Skeletal muscle cell (primary cell): ENCODE measurements around the gene C20orf144.

ENCODE experiments used
- DNase-seq: peaks from one replicate; pipeline ENCODE4 v3.0.0-alpha.2; 2010; ENCODE audit warnings: low read depth
- H3K4me3 ChIP-seq: 2 replicates; pipeline ENCODE4 v1.5.1; 2011; ENCODE audit warnings: low read depth, mild to moderate bottlenecking, control low read depth, low read length, moderate library complexity

C20orf144 gene

GRCh38 chr20:33674294-33675135 lies 12.4 kb downstream of the C20orf144 start, which contains the start of gene NECAB3:
TSS of gene NECAB3 (minus strand) at chr20:33674428. CDS start at chr20:33674352, 76 bp downstream.
- DNase-seq: no peak
- peak within 1 kb of the TSS; percentile 71 for H3K4me3 ChIP-seq

GRCh38 chr20:33675136-33675959 lies 13.2 kb downstream of the C20orf144 start:
- DNase-seq: no peak
- peak overlapping the region; percentile 71 for H3K4me3 ChIP-seq

GRCh38 chr20:33676121-33676520 lies 14.0 kb downstream of the C20orf144 start:
- H3K4me3 ChIP-seq: no peak overlapping the region
- no peak for DNase-seq

- no peak for DNase-seq
- no peak overlapping the region for H3K4me3 ChIP-seq
Observed at GRCh38 chr20:33676652-33677645, 14.8 kb downstream of the C20orf144 start.

GRCh38 chr20:33677991-33678702 lies 16.0 kb downstream of the C20orf144 start:
- H3K4me3 ChIP-seq: no peak overlapping the region
- no peak for DNase-seq

- no peak for DNase-seq
Observed at GRCh38 chr20:33679758-33680485, 17.8 kb downstream of the C20orf144 start.

GRCh38 chr20:33680686-33681085 lies 18.6 kb downstream of the C20orf144 start:
- H3K4me3 ChIP-seq: no peak overlapping the region
- no peak for DNase-seq

More at GRCh38 chr20:33679758-33680485, 17.8 kb downstream of the C20orf144 start:
- H3K4me3 ChIP-seq: no peak overlapping the region

- H3K4me3 ChIP-seq: no peak overlapping the region
- no peak for DNase-seq
Observed at GRCh38 chr20:33681288-33681687, 19.2 kb downstream of the C20orf144 start.

GRCh38 chr20:33681728-33682353 lies 19.7 kb downstream of the C20orf144 start:
- H3K4me3 ChIP-seq: no peak overlapping the region
- no peak for DNase-seq

GRCh38 chr20:33684533-33685327 lies 22.6 kb downstream of the C20orf144 start:
- peak overlapping the region; percentile 44 for H3K4me3 ChIP-seq
- DNase-seq: no peak

- H3K4me3 ChIP-seq: peak overlapping the region; percentile 44
- DNase-seq: no peak
Observed at GRCh38 chr20:33685328-33686099, 23.4 kb downstream of the C20orf144 start.

- H3K4me3 ChIP-seq: peak within 1 kb of the TSS; percentile 44
- DNase-seq: peak; percentile 57
Observed at GRCh38 chr20:33686100-33686983, 24.2 kb downstream of the C20orf144 start, which contains the start of gene E2F1. TSS of gene E2F1 (minus strand) at chr20:33686385. CDS start at chr20:33686264, 121 bp downstream.

GRCh38 chr20:33686984-33687366 lies 24.8 kb downstream of the C20orf144 start:
- no peak for DNase-seq
- H3K4me3 ChIP-seq: no peak overlapping the region

- no peak overlapping the region for H3K4me3 ChIP-seq
- DNase-seq: no peak
Observed at GRCh38 chr20:33687370-33687915, 25.3 kb downstream of the C20orf144 start.
